ENCODE results near the gene PCDHGB3.

The PCDHGB3 gene

GRCh38 chr5:141421489-141421855, 51.4 kb downstream of the PCDHGB3 start:
- no peak for DNase-seq

Measured in central memory CD4-positive, alpha-beta T cell (primary cell).